ENCODE measurements around the gene TENM3.

TENM3 gene

GRCh38 chr4:182711211-182711610 is 468.0 kb downstream of the TENM3 start:
- Histone ChIP-seq H3K9me3 (ENCODE audit: control insufficient read depth, low read length) (no peaks in the 10 kb centered on the region), H3K4me1 (ENCODE audit: control insufficient read depth, insufficient read depth, low read length, poor library complexity, severe bottlenecking) (no peaks in the 10 kb centered on the region), H3K27ac (ENCODE audit: low read depth, low read length, severe bottlenecking) (no peak overlapping the region), H3K36me3 (ENCODE audit: control insufficient read depth, insufficient read depth, low read length) (peaks cover 31% of the 10 kb centered on the region), H3K4me3 (ENCODE audit: extremely low read depth, insufficient read depth, low read length, poor library complexity, severe bottlenecking) (no peak overlapping the region)
- WGBS, 2 experiments (ENCODE audit: insufficient coverage in 2 of 2): 95 to 100% methylated on average over 2 of the region's 2 CpGs

- no peak overlapping the region for H3K4me3 ChIP-seq (ENCODE audit: extremely low read depth, insufficient read depth, low read length, poor library complexity, severe bottlenecking)
- WGBS, 2 experiments (ENCODE audit: insufficient coverage in 2 of 2): 79 to 89% methylated on average over 3 of the region's 3 CpGs
- H3K4me1 ChIP-seq (ENCODE audit: control insufficient read depth, insufficient read depth, low read length, poor library complexity, severe bottlenecking): no peaks in the 10 kb centered on the region
- no peaks in the 10 kb centered on the region for H3K9me3 ChIP-seq (ENCODE audit: control insufficient read depth, low read length)
- no peak overlapping the region for H3K27ac ChIP-seq (ENCODE audit: low read depth, low read length, severe bottlenecking)
- peaks cover 48% of the 10 kb centered on the region for H3K36me3 ChIP-seq (ENCODE audit: control insufficient read depth, insufficient read depth, low read length)
Observed at GRCh38 chr4:182715548-182715947, 472.3 kb downstream of the TENM3 start.

- Histone ChIP-seq H3K4me3 (ENCODE audit: extremely low read depth, insufficient read depth, low read length, poor library complexity, severe bottlenecking) (no peak overlapping the region), H3K36me3 (ENCODE audit: control insufficient read depth, insufficient read depth, low read length) (peaks cover 55% of the 10 kb centered on the region), H3K27ac (ENCODE audit: low read depth, low read length, severe bottlenecking) (no peak overlapping the region), H3K4me1 (ENCODE audit: control insufficient read depth, insufficient read depth, low read length, poor library complexity, severe bottlenecking) (no peaks in the 10 kb centered on the region), H3K9me3 (ENCODE audit: control insufficient read depth, low read length) (no peaks in the 10 kb centered on the region)
- 68 to 75% methylated on average over 2 to 3 of the region's 3 CpGs for WGBS, 2 experiments (ENCODE audit: insufficient coverage in 2 of 2)
Observed at GRCh38 chr4:182716192-182716591, 473.0 kb downstream of the TENM3 start.

GRCh38 chr4:182717788-182718583 is 474.8 kb downstream of the TENM3 start:
- no peak overlapping the region for H3K27ac ChIP-seq (ENCODE audit: low read depth, low read length, severe bottlenecking)
- peaks cover 55% of the 10 kb centered on the region for H3K36me3 ChIP-seq (ENCODE audit: control insufficient read depth, insufficient read depth, low read length)
- 89 to 90% methylated on average over 2 to 4 of the region's 6 CpGs for WGBS, 2 experiments (ENCODE audit: insufficient coverage in 2 of 2)
- no peaks in the 10 kb centered on the region for H3K9me3 ChIP-seq (ENCODE audit: control insufficient read depth, low read length)
- H3K4me3 ChIP-seq (ENCODE audit: extremely low read depth, insufficient read depth, low read length, poor library complexity, severe bottlenecking): no peak overlapping the region
- H3K4me1 ChIP-seq (ENCODE audit: control insufficient read depth, insufficient read depth, low read length, poor library complexity, severe bottlenecking): no peaks in the 10 kb centered on the region

- Histone ChIP-seq H3K4me1 (ENCODE audit: control insufficient read depth, insufficient read depth, low read length, poor library complexity, severe bottlenecking) (no peaks in the 10 kb centered on the region), H3K36me3 (ENCODE audit: control insufficient read depth, insufficient read depth, low read length) (peaks cover 29% of the 10 kb centered on the region), H3K27ac (ENCODE audit: low read depth, low read length, severe bottlenecking) (no peak overlapping the region), H3K9me3 (ENCODE audit: control insufficient read depth, low read length) (no peaks in the 10 kb centered on the region), H3K4me3 (ENCODE audit: extremely low read depth, insufficient read depth, low read length, poor library complexity, severe bottlenecking) (no peak overlapping the region)
- WGBS, 2 experiments (ENCODE audit: insufficient coverage in 2 of 2): 100% methylated on average over 1 of the region's 2 CpGs
Observed at GRCh38 chr4:182724414-182724813, 481.2 kb downstream of the TENM3 start.

GRCh38 chr4:182729516-182729915 is 486.3 kb downstream of the TENM3 start:
- Histone ChIP-seq H3K4me1 (ENCODE audit: control insufficient read depth, insufficient read depth, low read length, poor library complexity, severe bottlenecking) (no peaks in the 10 kb centered on the region), H3K9me3 (ENCODE audit: control insufficient read depth, low read length) (no peaks in the 10 kb centered on the region), H3K27ac (ENCODE audit: low read depth, low read length, severe bottlenecking) (no peak overlapping the region), H3K4me3 (ENCODE audit: extremely low read depth, insufficient read depth, low read length, poor library complexity, severe bottlenecking) (no peak overlapping the region), H3K36me3 (ENCODE audit: control insufficient read depth, insufficient read depth, low read length) (peaks cover 61% of the 10 kb centered on the region)
- 94 to 100% methylated on average over 1 to 2 of the region's 2 CpGs for WGBS, 2 experiments (ENCODE audit: insufficient coverage in 2 of 2)

- H3K27ac ChIP-seq (ENCODE audit: low read depth, low read length, severe bottlenecking): no peak overlapping the region
- H3K36me3 ChIP-seq (ENCODE audit: control insufficient read depth, insufficient read depth, low read length): peaks cover 61% of the 10 kb centered on the region
- 86% methylated on average over 2 of the region's 3 CpGs; no CpG with 5 or more reads in 1 of the 2 experiments for WGBS, 2 experiments (ENCODE audit: insufficient coverage in 2 of 2)
- H3K9me3 ChIP-seq (ENCODE audit: control insufficient read depth, low read length): no peaks in the 10 kb centered on the region
- H3K4me3 ChIP-seq (ENCODE audit: extremely low read depth, insufficient read depth, low read length, poor library complexity, severe bottlenecking): no peak overlapping the region
- H3K4me1 ChIP-seq (ENCODE audit: control insufficient read depth, insufficient read depth, low read length, poor library complexity, severe bottlenecking): peaks cover 4% of the 10 kb centered on the region
Observed at GRCh38 chr4:182730791-182731190, 487.6 kb downstream of the TENM3 start.

GRCh38 chr4:182736207-182736606 is 493.0 kb downstream of the TENM3 start:
- H3K9me3 ChIP-seq (ENCODE audit: control insufficient read depth, low read length): no peaks in the 10 kb centered on the region
- H3K4me1 ChIP-seq (ENCODE audit: control insufficient read depth, insufficient read depth, low read length, poor library complexity, severe bottlenecking): peaks cover 9% of the 10 kb centered on the region
- WGBS, 2 experiments (ENCODE audit: insufficient coverage in 2 of 2): 79 to 100% methylated on average over 1 to 2 of the region's 2 CpGs
- no peak overlapping the region for H3K4me3 ChIP-seq (ENCODE audit: extremely low read depth, insufficient read depth, low read length, poor library complexity, severe bottlenecking)
- peaks cover 64% of the 10 kb centered on the region for H3K36me3 ChIP-seq (ENCODE audit: control insufficient read depth, insufficient read depth, low read length)
- H3K27ac ChIP-seq (ENCODE audit: low read depth, low read length, severe bottlenecking): no peak overlapping the region

- 91 to 93% methylated on average over 5 to 6 of the region's 8 CpGs for WGBS, 2 experiments (ENCODE audit: insufficient coverage in 2 of 2)
Observed at GRCh38 chr4:182738283-182739047, 495.3 kb downstream of the TENM3 start.

GRCh38 chr4:182740256-182740655 is 497.1 kb downstream of the TENM3 start:
- Histone ChIP-seq H3K36me3 (ENCODE audit: control insufficient read depth, insufficient read depth, low read length) (peaks cover 59% of the 10 kb centered on the region), H3K4me3 (ENCODE audit: extremely low read depth, insufficient read depth, low read length, poor library complexity, severe bottlenecking) (no peak overlapping the region), H3K27ac (ENCODE audit: low read depth, low read length, severe bottlenecking) (no peak overlapping the region), H3K9me3 (ENCODE audit: control insufficient read depth, low read length) (peaks cover 3% of the 10 kb centered on the region), H3K4me1 (ENCODE audit: control insufficient read depth, insufficient read depth, low read length, poor library complexity, severe bottlenecking) (peaks cover 6% of the 10 kb centered on the region)
- 90% methylated on average over 2 of the region's 3 CpGs; no CpG with 5 or more reads in 1 of the 2 experiments for WGBS, 2 experiments (ENCODE audit: insufficient coverage in 2 of 2)

More at GRCh38 chr4:182738283-182739047, 495.3 kb downstream of the TENM3 start:
- no peak overlapping the region for H3K4me3 ChIP-seq (ENCODE audit: extremely low read depth, insufficient read depth, low read length, poor library complexity, severe bottlenecking)
- H3K27ac ChIP-seq (ENCODE audit: low read depth, low read length, severe bottlenecking): no peak overlapping the region
- H3K36me3 ChIP-seq (ENCODE audit: control insufficient read depth, insufficient read depth, low read length): peaks cover 59% of the 10 kb centered on the region
- H3K9me3 ChIP-seq (ENCODE audit: control insufficient read depth, low read length): no peaks in the 10 kb centered on the region
- peaks cover 9% of the 10 kb centered on the region for H3K4me1 ChIP-seq (ENCODE audit: control insufficient read depth, insufficient read depth, low read length, poor library complexity, severe bottlenecking)

All from mesodermal cell (in vitro differentiated cells).